Body of pancreas (tissue), 4 donors: ENCODE results near the gene SEPTIN12. TPM values are rescaled to one million over a fixed set of nuclear protein-coding genes. Genes with fewer than 3 reads are reported as not detected.

Experiments
- ATAC-seq: fragments of 150-250 bp; one replicate; pipeline ENCODE4 v1.9.1; 2016
- DNase-seq, 4 donors: peaks; one replicate each; pipeline ENCODE4 v3.0.0-alpha.2; 2019
- H3K27ac ChIP-seq, 4 donors: fragments of 200-600 bp; sonication (generic); 1 replicate in 3 of 4; 2 replicates in 1 of 4; pipeline versions ENCODE4 v1.5.1 to v1.6.1; 2016 to 2019; ENCODE audit warnings: mild to moderate bottlenecking in 1 of 4, mixed read lengths in 1 of 4, moderate library complexity in 1 of 4
- H3K27me3 ChIP-seq, 2 donors: fragments of 200-600 bp; sonication (generic); one replicate each; pipeline ENCODE4 v1.6.0; 2016; ENCODE audit warnings: mild to moderate bottlenecking in 1 of 2
- H3K36me3 ChIP-seq, 2 donors: fragments of 200-600 bp; sonication (generic); replicated peaks in 1 of 2; 2 replicates each; pipeline ENCODE4 v1.5.1; 2016; ENCODE audit warnings: low read depth in 2 of 2; ENCODE audit not compliant: insufficient read depth in 1 of 2
- H3K4me1 ChIP-seq: fragments of 200-600 bp; sonication (generic); one replicate; pipeline ENCODE4 v1.6.0; 2016
- H3K4me3 ChIP-seq, 2 donors: fragments of 200-600 bp; sonication (generic); 1 replicate in 1 of 2; 2 replicates in 1 of 2; pipeline ENCODE4 v1.5.1; 2016 to 2019
- H3K9me3 ChIP-seq, 3 donors: fragments of 200-600 bp; sonication (generic); 1 replicate in 2 of 3; 2 replicates in 1 of 3; pipeline ENCODE4 v1.5.1; 2016
- POLR2A ChIP-seq, 3 donors: fragments of 450-650 bp; IDR thresholded peaks; one replicate each; pipeline ENCODE4 v1.6.1; 2016; ENCODE audit warnings: antibody characterized with exemption in 3 of 3, mild to moderate bottlenecking in 2 of 3
- WGBS, 2 donors: methylation state at CpG; one replicate each; pipeline ENCODE4 v1.1.5; 2017; 5-methylcytosine and 5-hydroxymethylcytosine counted together
- intact Hi-C: fragments of 100-400 bp; cut with DNase I; formaldehyde crosslinking; loops from one replicate; pipeline ENCODE4 v1.15.1; 2023
- total RNA-seq, 2 donors: library from RNA; depleted of rRNA; stranded (reverse); fragments of >200 nt; gene quantifications; one replicate each; pipeline ENCODE4 v1.1.0, GENCODE V29; 2016
- TF ChIP-seq, protein P1 (sequence below), 7 experiments: fragments of 450-650 bp in 4 of 7; fragments of 200-600 bp in 3 of 7; sonication (generic) in 3 of 7; IDR thresholded peaks; one replicate each; pipeline ENCODE4 v1.5.1; 2016 to 2019; ENCODE audit warnings: antibody characterized with exemption in 7 of 7

The SEPTIN12 gene
- total RNA-seq, 2 donors from 2014 or later, result not detected

GRCh38 chr16:4780235-4780634 is 7.9 kb downstream of the SEPTIN12 start:
- 75 to 87% methylated on average over 4 of the region's 4 CpGs for WGBS, 2 donors
- no peak for DNase-seq
- Histone ChIP-seq H3K4me3 (no peak overlapping the region), H3K4me1 (no peaks in the 10 kb centered on the region), H3K27ac (no peak overlapping the region), H3K36me3 (no peaks in the 10 kb centered on the region), H3K27me3 (no peaks in the 10 kb centered on the region), H3K9me3 (no peaks in the 10 kb centered on the region)
- TF ChIP-seq, protein P1, sequence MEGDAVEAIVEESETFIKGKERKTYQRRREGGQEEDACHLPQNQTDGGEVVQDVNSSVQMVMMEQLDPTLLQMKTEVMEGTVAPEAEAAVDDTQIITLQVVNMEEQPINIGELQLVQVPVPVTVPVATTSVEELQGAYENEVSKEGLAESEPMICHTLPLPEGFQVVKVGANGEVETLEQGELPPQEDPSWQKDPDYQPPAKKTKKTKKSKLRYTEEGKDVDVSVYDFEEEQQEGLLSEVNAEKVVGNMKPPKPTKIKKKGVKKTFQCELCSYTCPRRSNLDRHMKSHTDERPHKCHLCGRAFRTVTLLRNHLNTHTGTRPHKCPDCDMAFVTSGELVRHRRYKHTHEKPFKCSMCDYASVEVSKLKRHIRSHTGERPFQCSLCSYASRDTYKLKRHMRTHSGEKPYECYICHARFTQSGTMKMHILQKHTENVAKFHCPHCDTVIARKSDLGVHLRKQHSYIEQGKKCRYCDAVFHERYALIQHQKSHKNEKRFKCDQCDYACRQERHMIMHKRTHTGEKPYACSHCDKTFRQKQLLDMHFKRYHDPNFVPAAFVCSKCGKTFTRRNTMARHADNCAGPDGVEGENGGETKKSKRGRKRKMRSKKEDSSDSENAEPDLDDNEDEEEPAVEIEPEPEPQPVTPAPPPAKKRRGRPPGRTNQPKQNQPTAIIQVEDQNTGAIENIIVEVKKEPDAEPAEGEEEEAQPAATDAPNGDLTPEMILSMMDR (IDR thresholded peaks at IDR 0.05), result no peak
- no peak for ATAC-seq
- intact Hi-C loops, result no loop called here

GRCh38 chr16:4778050-4778392 is 10.1 kb downstream of the SEPTIN12 start:
- intact Hi-C loops, result no loop called here
- TF ChIP-seq, protein P1 (IDR thresholded peaks at IDR 0.05), result no peak
- no peak for TF ChIP-seq POLR2A (IDR thresholded peaks at IDR 0.05)
- no peak for ATAC-seq
- H3K9me3 ChIP-seq, result no peaks in the 10 kb centered on the region
- no peaks in the 10 kb centered on the region for H3K4me1 ChIP-seq
- 76 to 84% methylated on average over 4 to 5 of the region's 5 CpGs for WGBS, 2 donors
- no peak overlapping the region for H3K4me3 ChIP-seq
- no peaks in the 10 kb centered on the region for H3K36me3 ChIP-seq
- no peaks in the 10 kb centered on the region for H3K27me3 ChIP-seq
- H3K27ac ChIP-seq, result no peak overlapping the region
- DNase-seq, result no peak

DNA sequence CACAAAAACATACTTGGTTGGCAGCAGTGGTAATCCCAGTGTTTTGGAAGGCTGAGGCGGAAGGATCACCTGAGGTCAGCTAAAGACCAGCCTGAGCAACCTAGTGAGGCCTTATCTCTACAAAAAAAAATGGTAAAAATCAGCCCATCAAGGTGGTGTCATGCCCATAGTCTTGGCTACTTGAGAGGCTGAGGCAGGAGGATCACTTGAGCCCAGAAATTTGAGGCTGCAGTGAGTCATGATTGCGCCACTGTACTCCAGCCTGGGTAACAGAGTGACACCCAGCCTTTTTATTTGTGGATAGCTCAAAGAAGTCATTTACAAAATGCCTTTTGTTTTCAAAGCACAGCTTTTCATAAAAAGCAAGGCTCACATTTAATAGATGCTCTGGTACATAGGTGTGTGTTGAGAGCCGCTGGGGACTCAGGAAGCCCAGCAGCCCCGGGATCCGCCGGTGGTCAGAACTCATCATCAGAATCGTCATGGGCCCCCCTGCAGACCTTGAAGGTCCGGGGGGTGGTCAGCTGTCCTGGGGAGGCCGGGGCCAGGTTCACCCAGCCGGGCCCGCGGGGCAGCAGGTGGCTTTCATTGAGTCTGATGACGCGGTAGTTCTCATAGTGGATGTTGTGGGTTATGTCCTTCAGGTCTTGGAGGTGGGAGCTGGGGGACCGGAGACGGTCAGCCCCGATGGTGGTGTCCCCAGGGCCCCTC is 10.7 kb downstream of the SEPTIN12 start:
- H3K27ac ChIP-seq, result no peak overlapping the region
- H3K36me3 ChIP-seq, result no peaks in the 10 kb centered on the region
- ATAC-seq (no peak), DNase-seq (no peak)
- no peak overlapping the region for H3K4me3 ChIP-seq
- TF ChIP-seq POLR2A (IDR thresholded peaks at IDR 0.05), result no peak
- TF ChIP-seq, protein P1 (IDR thresholded peaks at IDR 0.05), result no peak
- 86 to 87% methylated on average over 5 to 17 of the region's 17 CpGs for WGBS, 2 donors
- intact Hi-C loops, result no loop called here
- H3K4me1 ChIP-seq, result no peaks in the 10 kb centered on the region
- H3K9me3 ChIP-seq, result no peaks in the 10 kb centered on the region
- no peaks in the 10 kb centered on the region for H3K27me3 ChIP-seq

- TF ChIP-seq POLR2A (IDR thresholded peaks at IDR 0.05), result no peak
- TF ChIP-seq, protein P1 (IDR thresholded peaks at IDR 0.05), result no peak
- intact Hi-C loops, result no loop called here
- 77 to 96% methylated on average over 2 of the region's 2 CpGs for WGBS, 2 donors
Measured at GRCh38 chr16:4776141-4776705, 11.9 kb downstream of the SEPTIN12 start.

GRCh38 chr16:4775005-4775404 is 13.1 kb downstream of the SEPTIN12 start:
- intact Hi-C loops, result no loop called here
- TF ChIP-seq, protein P1 (IDR thresholded peaks at IDR 0.05), result no peak
- TF ChIP-seq POLR2A (IDR thresholded peaks at IDR 0.05), result no peak
- no peak for ATAC-seq

More at GRCh38 chr16:4776141-4776705, 11.9 kb downstream of the SEPTIN12 start:
- Histone ChIP-seq H3K27me3 (no peaks in the 10 kb centered on the region), H3K9me3 (no peaks in the 10 kb centered on the region), H3K4me3 (no peak overlapping the region), H3K4me1 (no peaks in the 10 kb centered on the region), H3K27ac (no peak overlapping the region), H3K36me3 (no peaks in the 10 kb centered on the region)
- DNase-seq, result no peak
- ATAC-seq, result no peak

More at GRCh38 chr16:4775005-4775404, 13.1 kb downstream of the SEPTIN12 start:
- Histone ChIP-seq H3K27me3 (no peaks in the 10 kb centered on the region), H3K4me1 (no peaks in the 10 kb centered on the region), H3K36me3 (no peaks in the 10 kb centered on the region), H3K27ac (no peak overlapping the region), H3K9me3 (no peaks in the 10 kb centered on the region), H3K4me3 (no peak overlapping the region)
- no peak for DNase-seq
- 80 to 86% methylated on average over 2 to 6 of the region's 13 CpGs for WGBS, 2 donors
